Panc1 (cell line): ENCODE measurements around the gene UXS1.

Experiments used
- CTCF ChIP-seq: fragments of 450-650 bp; IDR thresholded peaks from 2 replicates; pipeline ENCODE4 v1.5.1; 2017; ENCODE audit warnings: mild to moderate bottlenecking
- TCF7L2 ChIP-seq: IDR thresholded peaks from 2 replicates; pipeline ENCODE4 v1.6.1; 2011; ENCODE audit warnings: mild to moderate bottlenecking, low read depth, low read length, inconsistent platforms

- TF ChIP-seq CTCF, result no peak
- no peak for TF ChIP-seq TCF7L2
Observed at GRCh38 chr2:106142683-106143082, 51.4 kb downstream of the UXS1 start.
